ENCODE results near the gene VIT. TPM values are rescaled to one million over a fixed set of nuclear protein-coding genes. Genes with fewer than 3 reads are reported as not detected.
"Not testable (repeated sequence)": the region's sequence is repeated elsewhere in the genome, so short reads cannot be mapped to it uniquely, and the experiment has no call there.

Gene VIT
- total RNA-seq, 1 donor from 2014 or later: not detected

GRCh38 chr2:36677996-36678605 lies 18.4 kb upstream of the VIT start:
- peaks cover 13% of the 10 kb centered on the region for H3K9me3 Mint-ChIP-seq
- CTCF ChIA-PET: interaction anchor here (1.1 kb wide), 1 partner anchor 14 kb away, joined by 3 read pairs; no protein-coding TSS in a partner anchor
- no peak overlapping the region for H3K4me3 Mint-ChIP-seq
- H3K27ac Mint-ChIP-seq: no peak overlapping the region
- DNase-seq (no peak), ATAC-seq (ENCODE audit: low read depth) (no peak)
- intact Hi-C loops (cut with micrococcal nuclease): no loop called here
- H3K4me1 Mint-ChIP-seq: no peaks in the 10 kb centered on the region
- H3K36me3 Mint-ChIP-seq (ENCODE audit: low read depth): no peaks in the 10 kb centered on the region
- H3K27me3 Mint-ChIP-seq: peaks cover 16% of the 10 kb centered on the region
- no peak for TF ChIP-seq CTCF (IDR thresholded peaks at IDR 0.05)
- POLR2A ChIA-PET: no interaction called here

DNA sequence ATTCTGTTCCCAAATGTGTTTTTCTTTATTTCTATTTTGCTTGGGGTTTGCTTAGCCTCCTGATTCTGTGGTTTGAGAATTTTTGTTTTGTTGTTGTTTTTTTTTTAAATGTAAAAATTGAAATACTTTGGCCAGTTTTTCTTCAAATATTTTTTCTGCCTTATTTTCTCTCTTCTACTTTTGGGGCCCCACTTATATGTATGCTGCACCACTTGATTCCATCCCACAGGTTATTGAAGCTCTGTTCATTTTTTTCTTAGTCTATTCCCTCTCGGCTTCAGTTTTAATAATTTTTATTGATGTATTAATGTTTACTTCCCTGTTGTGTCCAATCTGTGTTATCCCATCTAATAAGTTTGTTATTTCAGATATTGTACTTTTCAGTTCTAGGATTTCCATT lies 17.7 kb upstream of the VIT start:
- Mint-ChIP-seq H3K27me3 (peaks cover 16% of the 10 kb centered on the region), H3K36me3 (ENCODE audit: low read depth) (no peaks in the 10 kb centered on the region), H3K4me1 (no peaks in the 10 kb centered on the region), H3K4me3 (no peak overlapping the region), H3K27ac (no peak overlapping the region), H3K9me3 (peaks cover 13% of the 10 kb centered on the region)
- ChIA-PET POLR2A (no interaction called here), CTCF (no interaction called here)
- DNase-seq: no peak
- intact Hi-C loops (cut with micrococcal nuclease): no loop called here
- ATAC-seq (ENCODE audit: low read depth): no peak
- no peak for TF ChIP-seq CTCF (IDR thresholded peaks at IDR 0.05)

GRCh38 chr2:36680012-36680411 lies 16.5 kb upstream of the VIT start:
- no peaks in the 10 kb centered on the region for H3K4me1 Mint-ChIP-seq
- H3K27me3 Mint-ChIP-seq: peaks cover 20% of the 10 kb centered on the region
- ATAC-seq (ENCODE audit: low read depth) (no peak), DNase-seq (no peak)
- peaks cover 13% of the 10 kb centered on the region for H3K9me3 Mint-ChIP-seq
- H3K36me3 Mint-ChIP-seq (ENCODE audit: low read depth): no peaks in the 10 kb centered on the region
- intact Hi-C loops (cut with micrococcal nuclease): no loop called here
- no peak for TF ChIP-seq CTCF (IDR thresholded peaks at IDR 0.05)
- POLR2A ChIA-PET: no interaction called here
- no peak overlapping the region for H3K27ac Mint-ChIP-seq
- no peak overlapping the region for H3K4me3 Mint-ChIP-seq
- CTCF ChIA-PET: no interaction called here

DNA sequence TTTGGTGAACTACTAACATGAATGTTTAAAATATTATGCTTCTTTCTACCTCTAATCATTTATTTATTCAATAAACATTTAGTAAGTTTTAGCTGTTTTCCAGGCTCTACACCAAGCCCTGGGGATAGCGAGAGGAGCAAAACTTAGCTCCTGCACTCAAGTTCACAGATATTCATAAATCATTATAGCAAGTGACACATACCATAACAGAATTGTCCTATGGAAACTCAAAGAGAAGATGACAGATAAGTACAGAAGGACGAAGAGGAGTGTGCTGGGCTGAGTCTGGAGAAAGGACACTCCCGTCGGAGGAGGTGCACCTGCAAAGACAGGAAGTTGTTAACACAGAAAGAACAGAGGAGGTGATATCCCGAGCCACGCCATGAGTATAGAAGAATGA lies 13.9 kb upstream of the VIT start:
- Mint-ChIP-seq H3K27ac (no peak overlapping the region), H3K9me3 (peaks cover 13% of the 10 kb centered on the region), H3K27me3 (peaks cover 14% of the 10 kb centered on the region), H3K36me3 (ENCODE audit: low read depth) (no peaks in the 10 kb centered on the region), H3K4me1 (no peaks in the 10 kb centered on the region), H3K4me3 (no peak overlapping the region)
- CTCF ChIA-PET: no interaction called here
- intact Hi-C loops (cut with micrococcal nuclease): no loop called here
- no peak for TF ChIP-seq CTCF (IDR thresholded peaks at IDR 0.05)
- POLR2A ChIA-PET: no interaction called here
- DNase-seq (no peak), ATAC-seq (ENCODE audit: low read depth) (no peak)

- H3K4me3 Mint-ChIP-seq: no peak overlapping the region
Observed at GRCh38 chr2:36683002-36683401, 13.5 kb upstream of the VIT start.

GRCh38 chr2:36688291-36688690 lies 8.2 kb upstream of the VIT start:
- H3K9me3 Mint-ChIP-seq; ATAC-seq (ENCODE audit: low read depth); H3K4me1 Mint-ChIP-seq; H3K4me3 Mint-ChIP-seq; CTCF ChIA-PET; H3K27me3 Mint-ChIP-seq; intact Hi-C loops (cut with micrococcal nuclease); DNase-seq; H3K27ac Mint-ChIP-seq; H3K36me3 Mint-ChIP-seq (ENCODE audit: low read depth): not testable (repeated sequence)
- POLR2A ChIA-PET: interaction anchor here (0.6 kb wide), 1 partner anchor 8 kb away, joined by 6 read pairs; the partner anchor contains the start of gene VIT

More at GRCh38 chr2:36683002-36683401, 13.5 kb upstream of the VIT start:
- peaks cover 14% of the 10 kb centered on the region for H3K27me3 Mint-ChIP-seq
- no peaks in the 10 kb centered on the region for H3K4me1 Mint-ChIP-seq
- POLR2A ChIA-PET: no interaction called here
- intact Hi-C loops (cut with micrococcal nuclease): no loop called here
- no peak for ATAC-seq (ENCODE audit: low read depth)
- no peaks in the 10 kb centered on the region for H3K36me3 Mint-ChIP-seq (ENCODE audit: low read depth)
- DNase-seq: no peak
- H3K27ac Mint-ChIP-seq: no peak overlapping the region
- TF ChIP-seq CTCF (IDR thresholded peaks at IDR 0.05): no peak
- H3K9me3 Mint-ChIP-seq: peaks cover 10% of the 10 kb centered on the region
- CTCF ChIA-PET: no interaction called here

GRCh38 chr2:36689013-36689412 lies 7.5 kb upstream of the VIT start:
- DNase-seq; H3K4me1 Mint-ChIP-seq; intact Hi-C loops (cut with micrococcal nuclease); POLR2A ChIA-PET; CTCF ChIA-PET; H3K9me3 Mint-ChIP-seq; ATAC-seq (ENCODE audit: low read depth); H3K27ac Mint-ChIP-seq; H3K27me3 Mint-ChIP-seq; H3K36me3 Mint-ChIP-seq (ENCODE audit: low read depth); H3K4me3 Mint-ChIP-seq: not testable (repeated sequence)
